HEK293 (cell line): Measurements from ENCODE around the gene ZNF747.
A peak's percentile ranks its signal among the peaks of the same experiment; 100 is the strongest.

Experiments used
- ATF2 ChIP-seq: fragments of 450-650 bp; formaldehyde crosslinking; IDR thresholded peaks from 2 replicates; pipeline ENCODE4 v1.5.1; 2016; ENCODE audit warnings: missing biosample characterization, missing genetic modification characterization, low read depth
- BCL11A ChIP-seq: fragments of 450-650 bp; formaldehyde crosslinking; IDR thresholded peaks from 2 replicates; pipeline ENCODE4 v1.5.1; 2016; ENCODE audit warnings: low read depth, missing biosample characterization, missing genetic modification characterization
- CTCF ChIP-seq: fragments of 450-650 bp; formaldehyde crosslinking; IDR thresholded peaks from 2 replicates; pipeline ENCODE4 v1.5.1; 2016; ENCODE audit warnings: missing biosample characterization, missing genetic modification characterization
- GLI4 ChIP-seq: fragments of 450-650 bp; formaldehyde crosslinking; IDR thresholded peaks from 2 replicates; pipeline ENCODE4 v1.5.1; 2016; ENCODE audit warnings: missing biosample characterization, missing genetic modification characterization
- IKZF3 ChIP-seq: fragments of 450-650 bp; IDR thresholded peaks from 2 replicates; pipeline ENCODE4 v1.5.0; 2018; ENCODE audit warnings: missing biosample characterization, mild to moderate bottlenecking, missing genetic modification characterization, moderate library complexity
- KLF7 ChIP-seq: fragments of 450-650 bp; formaldehyde crosslinking; IDR thresholded peaks from 2 replicates; pipeline ENCODE4 v1.5.1; 2016; ENCODE audit warnings: missing biosample characterization, missing genetic modification characterization, borderline replicate concordance
- PATZ1 ChIP-seq: fragments of 450-650 bp; formaldehyde crosslinking; IDR thresholded peaks from 2 replicates; pipeline ENCODE4 v1.5.1; 2016; ENCODE audit warnings: missing biosample characterization, missing genetic modification characterization
- PRDM1 ChIP-seq: fragments of 450-650 bp; formaldehyde crosslinking; IDR thresholded peaks from 2 replicates; pipeline ENCODE4; 2016; ENCODE audit warnings: missing biosample characterization, missing genetic modification characterization
- SP3 ChIP-seq: fragments of 450-650 bp; formaldehyde crosslinking; IDR thresholded peaks from 2 replicates; pipeline ENCODE4 v1.5.1; 2016; ENCODE audit warnings: missing biosample characterization, missing genetic modification characterization
- YY1 ChIP-seq: fragments of 450-650 bp; formaldehyde crosslinking; IDR thresholded peaks from 2 replicates; pipeline ENCODE4 v1.5.1; 2018; ENCODE audit warnings: missing biosample characterization, missing genetic modification characterization
- ZBTB17 ChIP-seq: fragments of 450-650 bp; formaldehyde crosslinking; IDR thresholded peaks from 2 replicates; pipeline ENCODE4 v1.5.1; 2016; ENCODE audit warnings: missing biosample characterization, missing genetic modification characterization
- ZBTB20 ChIP-seq: fragments of 450-650 bp; formaldehyde crosslinking; IDR thresholded peaks from 2 replicates; pipeline ENCODE4 v1.5.1; 2016; ENCODE audit warnings: missing biosample characterization, missing genetic modification characterization
- ZFHX2 ChIP-seq: fragments of 450-650 bp; formaldehyde crosslinking; conservative IDR thresholded peaks from 2 replicates; pipeline ENCODE4 v1.5.1; 2016; ENCODE audit warnings: missing biosample characterization, missing genetic modification characterization
- ZFP41 ChIP-seq: fragments of 450-650 bp; formaldehyde crosslinking; IDR thresholded peaks from 2 replicates; pipeline ENCODE4 v1.5.1; 2016; ENCODE audit warnings: missing biosample characterization, missing genetic modification characterization, borderline replicate concordance
- ZNF112 ChIP-seq: fragments of 450-650 bp; formaldehyde crosslinking; IDR thresholded peaks from 2 replicates; pipeline ENCODE4 v1.5.0; 2017; ENCODE audit warnings: missing biosample characterization, missing genetic modification characterization
- ZNF146 ChIP-seq: fragments of 450-650 bp; formaldehyde crosslinking; IDR thresholded peaks from 2 replicates; pipeline ENCODE4 v1.5.1; 2016; ENCODE audit warnings: missing biosample characterization, missing genetic modification characterization
- ZNF221 ChIP-seq: fragments of 450-650 bp; formaldehyde crosslinking; IDR thresholded peaks from 2 replicates; pipeline ENCODE4 v1.5.1; 2017; ENCODE audit warnings: missing biosample characterization, missing genetic modification characterization, borderline replicate concordance
- ZNF394 ChIP-seq: fragments of 450-650 bp; formaldehyde crosslinking; IDR thresholded peaks from 2 replicates; pipeline ENCODE4 v1.5.1; 2016; ENCODE audit warnings: missing biosample characterization, missing genetic modification characterization, mild to moderate bottlenecking, moderate library complexity, borderline replicate concordance
- ZNF404 ChIP-seq: fragments of 450-650 bp; formaldehyde crosslinking; IDR thresholded peaks from 2 replicates; pipeline ENCODE4 v1.5.1; 2017; ENCODE audit warnings: missing biosample characterization, missing genetic modification characterization
- ZNF426 ChIP-seq: fragments of 450-650 bp; formaldehyde crosslinking; IDR thresholded peaks from 2 replicates; pipeline ENCODE4 v1.5.1; 2017; ENCODE audit warnings: missing biosample characterization, missing genetic modification characterization, mild to moderate bottlenecking, inconsistent platforms, moderate library complexity
- ZNF488 ChIP-seq: fragments of 450-650 bp; formaldehyde crosslinking; IDR thresholded peaks from 2 replicates; pipeline ENCODE4 v1.5.1; 2016; ENCODE audit warnings: missing biosample characterization, missing genetic modification characterization
- ZNF501 ChIP-seq: fragments of 450-650 bp; formaldehyde crosslinking; IDR thresholded peaks from 2 replicates; pipeline ENCODE4 v1.5.1; 2016; ENCODE audit warnings: missing biosample characterization, missing genetic modification characterization
- ZNF510 ChIP-seq: fragments of 450-650 bp; formaldehyde crosslinking; IDR thresholded peaks from 2 replicates; pipeline ENCODE4 v1.5.1; 2018; ENCODE audit warnings: mild to moderate bottlenecking, missing genetic modification characterization, missing biosample characterization; ENCODE audit not compliant: insufficient replicate concordance
- ZNF514 ChIP-seq: fragments of 450-650 bp; formaldehyde crosslinking; IDR thresholded peaks from 2 replicates; pipeline ENCODE4 v1.5.1; 2016; ENCODE audit warnings: missing biosample characterization, missing genetic modification characterization
- ZNF530 ChIP-seq: fragments of 450-650 bp; formaldehyde crosslinking; IDR thresholded peaks from 2 replicates; pipeline ENCODE4 v1.5.1; 2016; ENCODE audit warnings: low read depth, missing biosample characterization, missing genetic modification characterization
- ZNF548 ChIP-seq: fragments of 450-650 bp; formaldehyde crosslinking; IDR thresholded peaks from 2 replicates; pipeline ENCODE4 v1.5.1; 2016; ENCODE audit warnings: missing biosample characterization, missing genetic modification characterization
- ZNF558 ChIP-seq: fragments of 450-650 bp; formaldehyde crosslinking; IDR thresholded peaks from 2 replicates; pipeline ENCODE4 v1.5.1; 2016; ENCODE audit warnings: missing biosample characterization, missing genetic modification characterization
- ZNF561 ChIP-seq: fragments of 450-650 bp; IDR thresholded peaks from 2 replicates; pipeline ENCODE4 v1.5.1; 2018; ENCODE audit warnings: missing biosample characterization, missing genetic modification characterization, borderline replicate concordance
- ZNF580 ChIP-seq: fragments of 450-650 bp; formaldehyde crosslinking; IDR thresholded peaks from 2 replicates; pipeline ENCODE4 v1.5.1; 2016; ENCODE audit warnings: missing biosample characterization, missing genetic modification characterization
- ZNF585B ChIP-seq: fragments of 450-650 bp; formaldehyde crosslinking; IDR thresholded peaks from 2 replicates; pipeline ENCODE4 v1.5.1; 2016; ENCODE audit warnings: missing biosample characterization, missing genetic modification characterization
- ZNF645 ChIP-seq: fragments of 450-650 bp; formaldehyde crosslinking; IDR thresholded peaks from 2 replicates; pipeline ENCODE4; 2016; ENCODE audit warnings: missing biosample characterization, missing genetic modification characterization
- ZNF677 ChIP-seq: fragments of 450-650 bp; IDR thresholded peaks from 2 replicates; pipeline ENCODE4 v1.5.0; 2018; ENCODE audit warnings: missing biosample characterization, mild to moderate bottlenecking, missing genetic modification characterization, moderate library complexity
- ZNF701 ChIP-seq: fragments of 450-650 bp; formaldehyde crosslinking; IDR thresholded peaks from 2 replicates; pipeline ENCODE4 v1.5.1; 2016; ENCODE audit warnings: missing biosample characterization, missing genetic modification characterization
- ZNF792 ChIP-seq: fragments of 450-650 bp; formaldehyde crosslinking; IDR thresholded peaks from 2 replicates; pipeline ENCODE4 v1.5.1; 2016; ENCODE audit warnings: missing biosample characterization, missing genetic modification characterization
- ZNF837 ChIP-seq: fragments of 450-650 bp; formaldehyde crosslinking; IDR thresholded peaks from 2 replicates; pipeline ENCODE4 v1.5.1; 2016; ENCODE audit warnings: missing biosample characterization, missing genetic modification characterization
- ZSCAN16 ChIP-seq: fragments of 450-650 bp; formaldehyde crosslinking; IDR thresholded peaks from 2 replicates; pipeline ENCODE4 v1.5.1; 2016; ENCODE audit warnings: missing biosample characterization, missing genetic modification characterization

ZNF747 gene

GRCh38 chr16:30535777-30536190, 1.1 kb upstream of the ZNF747 start (continued):
- no peak for TF ChIP-seq PATZ1 (tag by site-specific recombination)
- peak; percentile 73 for TF ChIP-seq IKZF3 (tag by site-specific recombination)
- TF ChIP-seq ZNF558 (tag by site-specific recombination), result no peak
- no peak for TF ChIP-seq ZFP41
- TF ChIP-seq ZNF645 (tag by site-specific recombination), result no peak
- no peak for TF ChIP-seq ZNF146 (tag by site-specific recombination)
- TF ChIP-seq GLI4 (tag by site-specific recombination), result no peak
- TF ChIP-seq ZNF488 (tag by site-specific recombination), result no peak
- no peak for TF ChIP-seq ZNF548 (tag by site-specific recombination)
- no peak for TF ChIP-seq ZNF585B (tag by site-specific recombination)
- TF ChIP-seq ZNF580 (tag by site-specific recombination), result no peak
- no peak for TF ChIP-seq ZNF677 (tag by site-specific recombination)
- no peak for TF ChIP-seq ZNF701 (tag by site-specific recombination)
- no peak for TF ChIP-seq ZNF404
- no peak for TF ChIP-seq ZNF530 (tag by site-specific recombination)
- peak; percentile 90 for TF ChIP-seq ZBTB17 (tag by site-specific recombination)
- TF ChIP-seq ZSCAN16 (tag by site-specific recombination), result no peak
- no peak for TF ChIP-seq ZFHX2
- no peak for TF ChIP-seq ZNF112 (tag by site-specific recombination)
- TF ChIP-seq ZNF510 (tag by site-specific recombination), result no peak
- no peak for TF ChIP-seq ZNF221 (tag by site-specific recombination)
- no peak for TF ChIP-seq ATF2 (tag by site-specific recombination)
- TF ChIP-seq ZNF792 (tag by site-specific recombination), result no peak
- TF ChIP-seq KLF7 (tag by site-specific recombination), result no peak
- TF ChIP-seq CTCF (tag by site-specific recombination), result peak; percentile 92
- no peak for TF ChIP-seq ZNF514
- no peak for TF ChIP-seq ZNF501 (tag by site-specific recombination)
- TF ChIP-seq YY1, result no peak
- peak; percentile 22; the same call in 1 of the 2 replicates for TF ChIP-seq ZNF394 (tag by site-specific recombination)
- TF ChIP-seq SP3 (tag by site-specific recombination), result no peak
- TF ChIP-seq PRDM1, result 0 out of 2 replicates have a peak, but pooled peaks have one; percentile 27
- no peak for TF ChIP-seq ZNF426 (tag by site-specific recombination)
- no peak for TF ChIP-seq BCL11A (tag by site-specific recombination)
- no peak for TF ChIP-seq ZBTB20 (tag by site-specific recombination)
- TF ChIP-seq ZNF837 (tag by site-specific recombination), result no peak
- peak; percentile 33; the same call in 1 of the 2 replicates for TF ChIP-seq ZNF561 (tag by site-specific recombination)
